ENCODE data around the gene KBTBD4.

DNA sequence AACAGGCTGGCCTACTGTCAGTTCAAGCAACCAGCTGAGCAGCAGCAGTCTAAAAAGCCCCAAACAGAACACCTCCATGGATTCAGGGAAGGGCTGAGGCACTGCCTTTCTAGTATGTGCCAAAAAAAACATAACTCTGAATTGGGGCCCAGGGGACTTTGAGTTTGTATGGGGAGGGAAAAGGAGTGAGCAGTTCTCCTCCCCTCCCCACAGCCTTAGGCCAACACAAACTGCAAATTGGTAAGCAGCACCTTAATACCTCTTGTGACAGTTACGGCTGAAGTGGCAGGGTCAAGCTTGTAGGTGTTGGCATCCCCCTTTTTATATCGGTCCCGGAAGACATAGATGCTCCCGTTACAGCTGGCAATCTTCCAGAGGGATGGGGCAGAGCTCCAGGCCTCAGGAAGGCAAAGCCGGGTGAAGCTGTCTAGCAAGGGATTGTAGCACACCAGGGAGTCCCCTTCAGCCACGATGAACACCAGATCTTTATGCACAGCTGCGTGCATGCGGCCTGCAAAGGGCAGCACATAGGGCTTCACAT, 6.0 kb downstream of the KBTBD4 start:
- no peak for TF ChIP-seq POLR2A (IDR thresholded peaks at IDR 0.05; ENCODE audit: borderline replicate concordance, extremely low read depth, insufficient read depth, insufficient read length)
- TF ChIP-seq EZH2 (IDR thresholded peaks at IDR 0.05): no peak
- TF ChIP-seq CEBPB (IDR thresholded peaks at IDR 0.05; ENCODE audit: low read depth): no peak
- TF ChIP-seq CTCF (IDR thresholded peaks at IDR 0.05 in 2 of 3, conservative IDR thresholded peaks at IDR 0.05 in 1 of 3; ENCODE audit: borderline replicate concordance in 1 of 3, insufficient read depth in 1 of 3, low read depth in 2 of 3, low read length in 2 of 3): no peak
- TF ChIP-seq TCF7L2 (IDR thresholded peaks at IDR 0.05; ENCODE audit: borderline replicate concordance, extremely low read depth, insufficient read depth, insufficient read length): no peak
- no peak for TF ChIP-seq EZH2phosphoT487 (IDR thresholded peaks at IDR 0.05; ENCODE audit: borderline replicate concordance)
- TF ChIP-seq RAD21 (IDR thresholded peaks at IDR 0.05; ENCODE audit: low read depth): no peak
- no peak for TF ChIP-seq ZNF274 (IDR thresholded peaks at IDR 0.05; ENCODE audit: low read depth, low read length)
- TF ChIP-seq, protein P1, sequence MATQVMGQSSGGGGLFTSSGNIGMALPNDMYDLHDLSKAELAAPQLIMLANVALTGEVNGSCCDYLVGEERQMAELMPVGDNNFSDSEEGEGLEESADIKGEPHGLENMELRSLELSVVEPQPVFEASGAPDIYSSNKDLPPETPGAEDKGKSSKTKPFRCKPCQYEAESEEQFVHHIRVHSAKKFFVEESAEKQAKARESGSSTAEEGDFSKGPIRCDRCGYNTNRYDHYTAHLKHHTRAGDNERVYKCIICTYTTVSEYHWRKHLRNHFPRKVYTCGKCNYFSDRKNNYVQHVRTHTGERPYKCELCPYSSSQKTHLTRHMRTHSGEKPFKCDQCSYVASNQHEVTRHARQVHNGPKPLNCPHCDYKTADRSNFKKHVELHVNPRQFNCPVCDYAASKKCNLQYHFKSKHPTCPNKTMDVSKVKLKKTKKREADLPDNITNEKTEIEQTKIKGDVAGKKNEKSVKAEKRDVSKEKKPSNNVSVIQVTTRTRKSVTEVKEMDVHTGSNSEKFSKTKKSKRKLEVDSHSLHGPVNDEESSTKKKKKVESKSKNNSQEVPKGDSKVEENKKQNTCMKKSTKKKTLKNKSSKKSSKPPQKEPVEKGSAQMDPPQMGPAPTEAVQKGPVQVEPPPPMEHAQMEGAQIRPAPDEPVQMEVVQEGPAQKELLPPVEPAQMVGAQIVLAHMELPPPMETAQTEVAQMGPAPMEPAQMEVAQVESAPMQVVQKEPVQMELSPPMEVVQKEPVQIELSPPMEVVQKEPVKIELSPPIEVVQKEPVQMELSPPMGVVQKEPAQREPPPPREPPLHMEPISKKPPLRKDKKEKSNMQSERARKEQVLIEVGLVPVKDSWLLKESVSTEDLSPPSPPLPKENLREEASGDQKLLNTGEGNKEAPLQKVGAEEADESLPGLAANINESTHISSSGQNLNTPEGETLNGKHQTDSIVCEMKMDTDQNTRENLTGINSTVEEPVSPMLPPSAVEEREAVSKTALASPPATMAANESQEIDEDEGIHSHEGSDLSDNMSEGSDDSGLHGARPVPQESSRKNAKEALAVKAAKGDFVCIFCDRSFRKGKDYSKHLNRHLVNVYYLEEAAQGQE (IDR thresholded peaks at IDR 0.05; ENCODE audit: low read depth): no peak
- no peak for TF ChIP-seq SIN3A (IDR thresholded peaks at IDR 0.05; ENCODE audit: low read depth)
- no peak for TF ChIP-seq ATF3 (IDR thresholded peaks at IDR 0.05)
- TF ChIP-seq MAX (IDR thresholded peaks at IDR 0.05): no peak
- TF ChIP-seq JUND (IDR thresholded peaks at IDR 0.05): no peak

Measured in HCT116 (cell line).